Posterior vena cava (tissue), 2 donors: ENCODE measurements around the gene OR2AE1. TPM values are rescaled to one million over a fixed set of nuclear protein-coding genes. Genes with fewer than 3 reads are reported as not detected.
A peak's percentile ranks its signal among the peaks of the same experiment; 100 is the strongest.
"Not testable (repeated sequence)": the region's sequence is repeated elsewhere in the genome, so short reads cannot be mapped to it uniquely, and the experiment has no call there.

ENCODE experiments used
- DNase-seq: peaks from one replicate; pipeline ENCODE4 v3.0.0-alpha.2; 2020; ENCODE audit warnings: low spot score
- intact Hi-C, 2 donors: fragments of 100-400 bp; cut with DNase I; formaldehyde crosslinking; loops; one replicate each; pipeline versions ENCODE4 v1.14.1 to v1.14.2; 2022 to 2023
- total RNA-seq, 2 donors: library from RNA; stranded (reverse); fragmentation: NEBNext Ultra II Directional; extraction: Animal tissue kit (Norgen Biotek cat#: 25700); gene quantifications; one replicate each; pipeline ENCODE4 v1.2.1, GENCODE V29; 2021
- donor health status: DM: yes; HTN: yes; CAD: no.
- donor health status: DM: yes; HTN: yes; CAD: no.

The OR2AE1 gene
- total RNA-seq, 2 donors from 2014 or later = 0.51 TPM; not detected in 1

DNA sequence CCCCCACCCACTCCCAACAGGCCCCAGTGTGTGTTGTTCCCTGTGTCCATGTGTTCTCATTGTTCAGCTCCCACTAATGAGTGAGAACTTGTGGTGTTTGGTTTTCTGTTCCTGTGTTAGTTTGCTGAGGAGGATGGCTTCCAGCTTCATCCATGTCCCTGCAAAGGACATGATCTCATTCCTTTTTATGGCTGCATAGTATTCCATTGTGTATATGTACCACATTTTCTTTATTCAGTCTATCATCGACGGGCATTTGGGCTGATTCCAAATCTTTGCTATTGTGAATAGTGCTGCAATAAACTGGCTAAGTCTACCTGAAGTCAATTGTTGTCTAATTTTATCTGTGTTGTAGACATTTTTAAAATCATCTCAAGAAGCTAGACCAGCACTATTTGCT, 9.4 kb downstream of the OR2AE1 start:
- intact Hi-C loops = loop anchor here in 1 of 2 donors (5.0 kb wide), 1 partner anchor 200 kb away; no protein-coding TSS in a partner anchor
- not testable (repeated sequence) for DNase-seq

DNA sequence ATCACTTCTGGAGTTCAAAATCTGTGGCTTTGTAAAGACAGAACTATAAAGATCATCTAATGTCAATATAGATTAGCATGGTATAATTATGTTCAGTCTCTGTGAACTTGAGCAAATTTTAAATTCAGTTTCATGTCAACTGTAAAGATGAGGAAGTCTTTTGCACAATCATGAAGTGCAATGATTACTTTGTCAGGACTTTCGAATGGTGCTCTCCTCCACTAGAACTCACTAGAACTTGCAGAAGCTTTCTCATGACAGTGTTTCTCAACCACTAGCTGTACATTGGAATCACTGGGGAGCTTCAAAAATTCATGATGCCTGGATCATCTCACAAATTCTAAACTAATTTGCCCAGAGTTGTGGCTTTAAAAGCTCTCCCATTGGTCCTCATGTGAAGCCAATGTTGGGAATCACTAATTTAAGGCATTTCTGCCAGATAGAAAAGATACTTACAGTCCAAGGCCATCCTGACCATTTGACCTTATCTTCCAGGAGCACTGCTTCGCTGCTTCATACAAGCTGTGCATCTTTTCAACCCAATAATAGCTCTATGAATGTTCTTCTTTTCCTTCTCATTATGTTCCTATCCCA, 12.9 kb downstream of the OR2AE1 start:
- intact Hi-C loops = no loop called here
- no peak for DNase-seq

DNA sequence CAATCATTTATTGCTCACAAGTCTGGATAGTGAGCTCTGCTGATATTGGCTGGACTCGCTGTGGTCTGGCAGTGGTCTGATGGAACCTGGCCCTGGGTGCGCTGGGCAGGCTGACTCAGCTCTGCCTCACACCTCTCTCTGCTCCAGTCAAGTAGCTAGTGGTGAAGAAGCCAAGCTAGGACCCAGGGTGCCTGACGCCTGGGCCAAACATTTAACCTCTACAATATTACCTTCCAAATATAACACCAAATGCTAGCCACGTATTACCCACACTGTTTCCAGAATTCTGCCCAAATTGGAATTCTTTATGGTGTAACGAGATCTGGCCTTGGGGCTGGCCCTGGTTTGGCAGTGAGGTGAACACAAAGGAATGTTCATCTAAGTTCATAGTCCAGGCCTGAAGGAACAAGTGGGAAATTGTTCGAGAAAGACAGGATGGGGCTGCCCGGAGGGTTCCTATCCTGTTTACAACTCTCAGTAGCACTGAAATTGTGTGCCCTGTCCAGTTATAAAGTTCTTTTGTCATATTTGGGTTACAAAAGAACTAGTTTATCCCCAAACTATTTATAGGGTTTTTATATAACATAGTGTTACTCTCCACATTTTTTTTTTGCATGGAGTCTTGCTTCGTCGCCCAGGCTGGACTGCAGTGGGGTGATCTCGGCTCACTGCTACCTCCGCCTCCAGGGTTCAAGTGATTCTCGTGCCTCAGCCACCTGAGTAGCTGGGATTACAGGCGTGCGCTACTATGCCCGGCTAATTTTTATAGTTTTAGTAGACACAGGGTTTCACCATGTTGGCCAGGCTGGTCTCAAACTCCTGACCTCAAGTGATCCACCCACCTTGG, 16.3 kb downstream of the OR2AE1 start:
- intact Hi-C loops = no loop called here
- DNase-seq = peak; percentile 89

DNA sequence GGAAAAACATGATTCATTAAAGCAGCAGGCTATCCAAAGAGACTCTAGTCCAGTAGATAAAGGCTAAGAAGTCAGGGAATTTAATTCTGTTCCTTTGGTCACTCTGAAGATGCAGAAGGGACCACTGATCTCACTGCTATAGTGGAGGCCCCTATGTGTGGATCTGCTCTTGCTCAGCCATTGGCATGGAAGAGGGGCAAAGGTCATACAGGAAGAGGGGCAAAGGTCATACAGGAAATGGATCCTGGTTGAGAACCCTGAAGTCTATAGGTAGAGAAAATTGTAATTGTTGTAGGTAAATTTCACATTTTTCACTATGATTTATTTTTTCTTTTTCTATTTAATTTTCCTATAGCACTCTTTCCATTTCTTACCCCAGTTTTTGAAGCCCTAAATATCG, 21.6 kb downstream of the OR2AE1 start:
- intact Hi-C loops = no loop called here
- DNase-seq = no peak

DNA sequence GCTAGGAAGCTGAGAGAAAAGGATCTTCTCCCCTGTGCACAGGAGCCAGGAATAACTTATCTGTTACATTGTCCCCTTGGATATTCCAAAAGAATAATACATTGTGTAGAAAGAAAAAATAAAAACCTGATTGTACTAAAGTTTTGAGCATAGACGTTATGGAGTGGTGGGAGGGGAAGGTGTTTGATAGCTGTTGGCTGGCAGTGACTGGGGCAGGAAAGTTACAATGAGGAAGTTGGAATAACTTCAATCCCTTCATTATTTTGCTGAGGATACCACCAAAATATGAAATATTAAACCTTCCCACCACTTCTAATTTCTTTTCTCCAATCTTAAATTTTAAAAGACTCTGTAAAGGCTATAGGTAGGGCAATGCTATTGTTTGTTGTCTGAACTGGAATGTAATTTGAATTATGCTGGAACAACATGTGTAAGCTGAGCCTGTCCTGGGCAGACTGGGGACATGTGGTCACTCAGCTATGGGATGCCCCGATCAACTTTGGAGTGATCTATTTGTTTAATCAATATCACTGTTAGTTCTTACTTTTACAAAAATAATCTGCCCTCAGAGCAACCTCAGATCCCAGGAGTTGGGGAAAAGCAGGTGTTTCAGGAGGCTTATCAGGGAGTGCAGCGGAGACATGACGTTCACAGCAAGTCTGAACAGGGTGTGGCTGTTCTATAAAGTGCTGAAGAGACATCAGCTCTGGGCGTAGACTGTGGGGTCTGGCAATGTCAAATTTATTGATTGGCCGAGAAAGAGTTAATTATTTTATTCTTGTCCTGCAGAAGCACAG, 28.2 kb downstream of the OR2AE1 start:
- intact Hi-C loops = no loop called here
- no peak for DNase-seq

DNA sequence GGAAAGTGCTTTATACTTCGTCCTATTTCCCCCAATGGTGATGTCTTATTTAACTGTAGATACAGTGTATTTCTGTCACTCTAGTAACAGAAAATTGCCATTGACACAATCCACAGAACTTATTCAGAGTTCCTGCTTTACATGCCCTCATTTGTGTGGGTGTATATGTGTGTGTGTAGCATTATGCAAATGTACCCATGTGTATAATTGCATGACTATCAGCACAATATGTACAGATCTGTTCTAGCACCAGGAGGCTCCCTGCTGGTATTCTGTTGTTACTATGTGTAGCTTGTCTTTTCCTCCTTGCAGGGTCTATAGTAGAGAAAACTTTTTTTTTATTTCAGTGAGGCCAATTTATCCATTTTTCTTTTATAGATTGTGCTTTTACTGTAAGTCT, 32.5 kb downstream of the OR2AE1 start:
- DNase-seq = no peak
- intact Hi-C loops = no loop called here

DNA sequence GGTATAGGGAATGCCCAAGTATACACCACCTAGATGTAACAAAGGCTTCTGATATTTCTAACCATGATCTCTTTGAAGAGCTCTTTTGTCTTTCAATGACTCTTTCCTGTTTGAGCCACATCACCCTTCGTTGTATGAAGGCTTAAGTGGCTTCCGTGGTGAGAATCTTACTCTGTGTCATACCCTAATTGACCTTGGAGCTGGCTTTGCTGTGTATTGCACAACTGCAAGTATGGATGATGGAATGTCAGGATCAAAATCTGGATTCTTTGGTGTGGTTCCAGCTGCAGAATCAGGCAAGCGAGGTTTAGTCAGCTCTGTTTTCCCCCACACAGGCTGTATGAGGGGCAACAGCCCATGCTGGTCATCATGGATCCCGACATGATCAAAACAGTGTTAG, 33.0 kb downstream of the OR2AE1 start:
- intact Hi-C loops = no loop called here
- no peak for DNase-seq

DNA sequence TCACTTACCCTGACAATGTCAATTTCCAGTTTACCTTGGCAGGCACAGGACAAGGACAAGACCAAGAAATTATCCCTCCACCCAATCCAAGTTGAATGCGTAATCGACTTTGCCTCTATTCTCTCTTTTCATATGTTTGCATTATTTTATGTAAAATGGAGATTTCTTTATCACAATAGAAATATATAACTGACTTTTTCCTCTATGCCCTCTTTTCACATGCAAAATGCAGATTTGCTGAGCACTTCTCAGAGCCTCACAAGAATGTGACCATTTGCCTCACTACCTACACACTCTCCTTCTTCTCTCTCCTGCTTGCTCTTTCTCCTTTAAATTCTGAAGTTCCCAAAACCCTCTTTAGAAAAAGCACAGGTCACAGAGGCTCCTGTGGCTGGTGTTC, 33.9 kb downstream of the OR2AE1 start:
- no peak for DNase-seq
- intact Hi-C loops = no loop called here

DNA sequence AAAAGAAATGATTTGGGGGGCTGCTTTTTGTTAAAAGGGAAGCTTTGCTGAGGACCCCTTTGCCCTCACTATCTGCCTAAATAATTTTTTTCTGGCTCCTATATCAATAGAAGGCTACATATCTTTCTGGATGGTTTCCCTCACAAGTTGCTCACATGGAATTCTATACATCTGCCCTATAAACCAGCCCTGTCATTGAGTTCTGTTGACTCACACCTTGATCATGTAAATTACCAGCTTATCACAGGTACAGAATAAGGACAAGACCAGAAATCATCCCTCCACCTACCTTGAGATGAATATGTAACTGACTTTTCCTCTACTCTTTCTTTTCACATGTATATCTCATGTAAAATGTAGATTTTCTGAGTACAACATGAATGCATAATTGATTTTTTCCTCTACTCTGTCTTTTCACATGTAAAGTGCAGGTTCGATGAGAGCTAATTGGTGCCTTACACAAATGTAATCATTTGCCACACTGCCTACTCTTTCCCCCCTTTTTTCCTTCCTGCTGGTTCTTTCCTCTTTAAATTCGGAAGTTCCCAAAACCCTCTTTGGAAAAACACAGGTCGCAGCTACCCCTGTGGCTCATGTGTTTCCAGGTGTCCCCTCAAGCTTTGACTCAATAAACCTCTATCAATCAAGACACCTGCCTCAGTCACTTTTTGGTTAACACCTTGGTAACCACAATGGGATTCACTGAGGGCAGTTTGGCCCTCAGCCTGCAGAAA, 36.5 kb downstream of the OR2AE1 start:
- DNase-seq = no peak
- intact Hi-C loops = no loop called here

DNA sequence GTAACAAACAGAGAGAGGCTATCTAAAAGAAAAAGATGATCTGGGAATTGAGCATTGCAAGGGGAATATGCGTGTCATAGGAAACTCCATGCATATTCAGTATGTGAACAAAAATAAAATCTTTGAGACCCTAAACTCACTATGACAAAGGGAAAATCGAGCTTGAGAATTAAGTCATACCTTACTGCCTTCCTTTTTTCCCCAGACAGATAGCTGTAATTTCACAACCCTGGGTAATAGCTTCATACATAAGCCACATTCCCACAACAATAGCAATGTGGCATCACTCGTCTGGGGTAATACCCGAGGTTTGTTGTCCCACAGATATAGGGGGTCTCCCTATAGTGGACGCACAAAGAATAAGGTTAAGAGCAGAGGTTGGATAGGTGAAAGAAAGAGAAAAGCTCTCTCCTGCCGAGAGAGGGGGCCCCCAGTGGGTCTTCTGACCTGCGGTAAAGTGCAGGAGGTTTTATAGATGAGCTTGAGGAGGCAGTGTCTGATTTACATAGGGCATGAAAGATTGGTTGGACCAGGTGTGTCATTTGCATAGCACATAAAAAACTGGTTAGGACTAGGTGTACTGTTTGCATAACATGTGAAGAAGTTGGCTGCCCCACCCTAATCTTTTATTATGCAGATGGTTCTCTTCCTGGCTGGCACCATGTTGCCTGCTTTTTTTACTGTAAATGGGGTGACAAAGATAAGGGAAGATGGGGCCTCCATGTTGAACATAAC, 37.4 kb downstream of the OR2AE1 start:
- intact Hi-C loops = no loop called here
- DNase-seq = no peak

DNA sequence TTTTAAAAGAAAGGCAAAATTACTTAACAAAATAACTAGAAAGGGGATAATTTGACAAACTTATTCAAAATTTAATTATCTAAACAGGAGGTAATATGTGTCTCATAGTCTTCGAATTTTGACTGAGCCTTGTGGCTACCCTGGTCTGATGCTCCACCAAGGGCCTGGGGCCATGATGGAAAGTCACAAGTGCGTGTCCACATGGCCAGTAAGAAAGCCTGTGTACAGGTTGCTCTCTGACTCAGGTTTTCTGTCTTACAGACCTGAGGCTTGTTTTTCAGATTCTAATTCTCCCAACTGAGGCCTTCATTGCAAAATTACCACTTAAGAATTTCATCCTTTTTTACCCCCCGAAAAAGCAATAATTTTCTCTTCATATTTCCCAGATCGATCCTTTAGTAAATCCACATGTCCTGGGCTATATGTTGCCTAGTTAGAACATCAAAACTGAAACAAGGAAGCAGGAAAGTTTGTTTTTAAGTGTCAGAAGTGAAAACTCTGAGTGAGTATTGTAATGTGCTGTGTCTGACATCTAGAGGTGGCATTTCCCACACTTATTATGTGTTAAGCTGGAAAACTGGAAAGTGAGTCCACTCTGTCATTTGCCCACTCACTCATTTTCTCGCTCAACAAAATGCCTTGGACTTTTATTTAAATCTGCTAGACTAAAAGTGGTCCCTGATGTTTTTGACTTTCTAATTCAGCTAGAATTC, 39.0 kb downstream of the OR2AE1 start:
- DNase-seq = no peak
- intact Hi-C loops = no loop called here

DNA sequence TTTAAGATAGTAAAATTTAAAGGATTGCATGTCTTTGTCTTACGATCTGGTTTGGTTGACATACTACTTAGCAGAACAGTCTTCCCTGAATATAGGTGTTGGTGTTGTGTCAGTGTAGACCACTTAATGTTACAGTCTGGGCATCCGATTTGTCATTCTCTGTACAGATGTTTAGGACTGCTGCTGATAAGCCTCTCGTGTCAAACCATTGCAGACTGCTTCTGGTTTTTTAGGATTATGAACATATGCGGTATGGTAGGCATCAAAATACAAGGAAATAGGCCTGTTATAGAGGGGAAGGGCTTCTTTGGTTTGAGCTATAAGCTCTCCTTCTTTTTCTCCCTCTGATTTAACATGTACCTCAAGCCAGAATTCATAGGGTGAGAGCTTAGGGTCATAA, 41.6 kb downstream of the OR2AE1 start:
- intact Hi-C loops = no loop called here
- no peak for DNase-seq

DNA sequence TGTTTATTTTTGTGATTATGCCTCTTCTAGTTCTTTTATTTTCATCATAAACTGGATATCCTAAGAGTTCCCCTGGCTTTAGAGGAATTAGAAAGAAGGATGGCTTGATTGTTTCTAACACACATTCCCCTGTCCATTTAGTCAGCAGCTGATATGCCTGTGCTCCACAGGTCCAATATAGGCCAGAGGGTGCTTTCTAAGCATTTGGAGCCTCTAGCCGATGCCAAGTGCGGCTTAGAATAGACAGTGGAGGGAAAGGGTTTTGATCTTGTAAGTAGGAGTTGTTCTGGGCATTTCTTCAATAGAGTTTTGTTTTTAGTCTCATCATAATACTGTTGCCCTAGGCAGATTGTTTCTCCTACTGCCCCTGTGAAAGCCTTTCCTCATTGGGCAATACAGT, 42.5 kb downstream of the OR2AE1 start:
- intact Hi-C loops = no loop called here
- no peak for DNase-seq

DNA sequence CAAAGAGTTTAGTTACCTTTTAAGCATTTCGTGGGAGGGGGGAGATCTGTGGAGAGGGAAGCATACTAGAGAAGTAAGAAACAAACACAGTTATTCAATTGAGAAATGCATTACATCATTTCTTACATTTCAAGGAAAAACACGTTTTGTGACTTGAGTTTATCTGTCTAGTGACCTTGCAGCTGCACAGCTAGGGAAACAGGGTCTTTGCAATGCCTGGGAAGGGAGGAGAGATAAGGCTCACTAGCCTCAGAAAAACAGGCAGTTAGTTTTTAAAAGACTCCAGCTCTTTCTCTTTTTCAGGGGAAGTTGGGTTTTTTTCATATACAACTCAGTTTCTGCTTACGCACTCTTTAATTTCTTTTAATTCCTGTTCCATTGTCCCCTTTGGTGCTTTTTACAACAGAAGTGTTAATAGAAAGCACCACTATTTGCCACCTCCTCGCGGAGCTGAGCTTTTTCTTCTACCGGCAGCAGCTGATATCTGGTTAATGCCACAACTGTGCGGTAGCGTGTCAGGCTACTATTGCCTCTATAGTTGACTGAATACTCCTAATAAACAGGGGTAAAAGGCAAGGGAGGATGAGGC, 43.5 kb downstream of the OR2AE1 start:
- intact Hi-C loops = no loop called here
- no peak for DNase-seq

DNA sequence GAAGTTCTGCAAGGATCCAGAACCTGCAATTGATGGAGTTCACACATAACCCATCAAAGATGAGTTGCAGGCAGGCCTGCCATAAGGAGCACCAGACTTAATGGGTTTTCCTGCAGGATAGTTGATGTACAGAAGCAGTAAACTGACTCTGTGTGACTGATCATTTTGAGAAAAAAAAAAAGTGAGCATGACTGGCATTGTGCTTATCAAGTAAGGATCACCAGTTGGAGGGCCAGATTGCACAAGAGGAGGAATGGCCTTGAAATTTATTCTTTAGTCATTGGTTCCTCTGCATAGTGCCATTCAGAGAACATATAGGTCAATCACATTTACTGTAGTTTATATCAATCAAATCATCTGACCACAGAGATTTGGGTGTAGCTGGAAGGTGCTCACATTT, 45.2 kb downstream of the OR2AE1 start:
- intact Hi-C loops = no loop called here
- no peak for DNase-seq

DNA sequence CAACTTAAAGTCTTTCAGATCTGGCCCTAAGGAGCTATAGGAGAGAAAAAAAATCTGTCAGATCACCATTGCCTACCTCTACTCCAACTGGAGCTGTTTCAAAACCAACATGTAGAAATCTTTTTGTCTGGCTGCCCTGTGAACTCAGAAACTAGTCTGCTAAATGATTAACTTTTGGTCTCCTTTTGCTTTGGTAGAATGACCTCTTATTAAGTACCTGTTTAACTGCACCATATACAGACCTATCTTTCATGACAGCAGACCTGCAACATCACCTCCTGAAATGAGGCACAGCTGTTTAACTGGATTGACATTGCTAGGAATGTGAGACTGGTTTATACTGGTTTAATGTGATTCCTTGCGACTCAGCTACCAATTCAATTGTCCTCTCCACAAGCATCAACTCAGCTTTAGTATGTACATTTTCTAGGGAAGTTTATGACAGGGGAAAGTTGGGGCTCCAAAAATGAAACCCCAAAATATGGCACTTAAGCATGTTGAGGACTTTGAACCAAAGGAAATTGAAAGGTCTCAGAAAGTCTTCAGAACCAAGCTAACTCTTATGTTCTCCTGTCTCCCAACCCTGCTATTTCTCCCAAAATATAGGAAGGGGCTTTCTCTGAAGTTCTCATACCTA, 47.2 kb downstream of the OR2AE1 start:
- DNase-seq = no peak

DNA sequence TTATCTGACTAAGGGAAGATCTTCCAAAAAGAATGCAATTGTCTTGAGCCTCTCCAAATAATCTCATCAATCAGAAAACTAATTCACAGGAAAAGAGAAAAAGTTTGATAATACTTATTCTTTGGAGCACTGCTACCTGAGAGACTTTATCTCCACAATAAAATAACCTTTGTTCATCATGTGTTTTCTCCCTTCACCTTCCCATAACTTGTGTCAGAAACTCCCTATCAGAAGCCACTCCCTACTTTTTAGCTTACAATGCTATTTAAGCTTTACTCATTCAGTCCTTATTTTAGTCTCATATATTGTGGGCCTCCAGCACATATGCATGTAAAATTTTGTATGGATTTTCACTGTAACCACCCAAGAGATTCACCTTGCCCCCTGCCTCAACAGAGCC, 48.0 kb downstream of the OR2AE1 start:
- intact Hi-C loops = no loop called here
- no peak for DNase-seq

More for the DNA sequence above, 47.2 kb downstream of the OR2AE1 start:
- intact Hi-C loops = no loop called here
